Effector memory CD4-positive, alpha-beta T cell (primary cell): Measurements from ENCODE around the gene FOXA3.

Source experiments
- DNase-seq, 3 donors: peaks; one replicate each; pipeline ENCODE4 v3.0.0-alpha.2; 2020
- H3K27ac ChIP-seq: 2 replicates; pipeline ENCODE4 v1.7.0; 2013; ENCODE audit warnings: mild to moderate bottlenecking, low read length, moderate library complexity; ENCODE audit not compliant: insufficient read depth, poor library complexity, severe bottlenecking
- H3K27me3 ChIP-seq: replicated peaks from 2 replicates; pipeline ENCODE4 v1.7.0; 2013; ENCODE audit warnings: mild to moderate bottlenecking, low read length; ENCODE audit not compliant: insufficient read depth, control insufficient read depth, poor library complexity, severe bottlenecking
- H3K36me3 ChIP-seq: 2 replicates; pipeline ENCODE4 v1.7.0; 2013; ENCODE audit warnings: mild to moderate bottlenecking, low read length, moderate library complexity; ENCODE audit not compliant: control insufficient read depth, insufficient read depth
- H3K4me1 ChIP-seq: 2 replicates; pipeline ENCODE4 v1.7.0; 2013; ENCODE audit warnings: low read length, mild to moderate bottlenecking; ENCODE audit not compliant: control insufficient read depth, insufficient read depth, poor library complexity, severe bottlenecking
- H3K4me3 ChIP-seq: 2 replicates; pipeline ENCODE4 v1.7.0; 2013; ENCODE audit warnings: low read length, low read depth, mild to moderate bottlenecking; ENCODE audit not compliant: insufficient read depth, poor library complexity, severe bottlenecking
- H3K9me3 ChIP-seq: 2 replicates; pipeline ENCODE4 v1.7.0; 2013; ENCODE audit warnings: mild to moderate bottlenecking, low read length, moderate library complexity; ENCODE audit not compliant: control insufficient read depth

Gene FOXA3

DNA sequence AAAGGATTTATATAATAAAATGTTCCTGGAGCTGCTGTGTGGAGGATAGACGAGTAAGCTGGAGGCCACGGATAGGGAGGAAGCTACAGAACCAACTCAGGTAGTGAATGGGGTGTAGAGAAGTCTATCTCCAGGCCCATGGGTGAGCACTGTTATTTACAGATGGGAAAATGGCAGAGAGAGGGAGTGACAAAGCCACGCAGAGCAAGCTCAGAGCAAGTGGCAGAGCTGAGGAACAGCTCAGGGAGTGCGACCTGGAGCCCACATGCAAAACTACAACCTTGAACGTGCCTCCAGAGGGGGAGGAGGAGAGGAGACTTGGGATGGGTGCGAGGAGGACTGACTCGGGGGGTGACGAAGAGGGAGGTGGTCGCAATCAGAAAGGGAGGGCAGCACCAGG is 35.6 kb upstream of the FOXA3 start:
- H3K4me3 ChIP-seq, result no peak overlapping the region
- DNase-seq, result no peak
- H3K36me3 ChIP-seq, result peaks cover 83% of the 10 kb centered on the region

DNA sequence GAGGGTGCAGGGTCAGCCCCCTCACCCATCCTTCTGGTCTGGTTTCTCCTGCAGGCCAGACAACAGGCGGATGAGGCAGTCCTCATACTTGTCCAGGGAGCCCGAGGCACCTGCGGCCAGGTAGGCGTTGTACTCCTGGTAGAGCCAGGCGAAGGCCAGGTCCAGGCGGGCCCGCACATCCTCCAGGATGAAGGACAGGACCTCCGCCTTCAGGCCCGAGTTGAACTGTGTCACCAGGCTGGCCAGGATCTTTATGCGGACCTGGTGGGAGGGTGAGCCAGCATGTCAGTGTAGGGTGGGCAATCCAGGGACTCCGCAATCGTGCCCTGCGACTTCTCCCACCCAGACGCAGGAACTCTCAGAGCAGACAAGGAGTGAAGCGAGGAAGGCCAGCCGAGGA is 35.2 kb upstream of the FOXA3 start:
- no peak overlapping the region for H3K4me3 ChIP-seq
- no peak overlapping the region for H3K27ac ChIP-seq
- H3K9me3 ChIP-seq, result no peaks in the 10 kb centered on the region
- H3K4me1 ChIP-seq, result no peaks in the 10 kb centered on the region
- peaks cover 80% of the 10 kb centered on the region for H3K36me3 ChIP-seq
- H3K27me3 ChIP-seq, result no peaks in the 10 kb centered on the region
- no peak for DNase-seq

More for the DNA sequence above, 35.6 kb upstream of the FOXA3 start:
- no peaks in the 10 kb centered on the region for H3K4me1 ChIP-seq
- no peaks in the 10 kb centered on the region for H3K9me3 ChIP-seq
- no peaks in the 10 kb centered on the region for H3K27me3 ChIP-seq
- H3K27ac ChIP-seq, result no peak overlapping the region

DNA sequence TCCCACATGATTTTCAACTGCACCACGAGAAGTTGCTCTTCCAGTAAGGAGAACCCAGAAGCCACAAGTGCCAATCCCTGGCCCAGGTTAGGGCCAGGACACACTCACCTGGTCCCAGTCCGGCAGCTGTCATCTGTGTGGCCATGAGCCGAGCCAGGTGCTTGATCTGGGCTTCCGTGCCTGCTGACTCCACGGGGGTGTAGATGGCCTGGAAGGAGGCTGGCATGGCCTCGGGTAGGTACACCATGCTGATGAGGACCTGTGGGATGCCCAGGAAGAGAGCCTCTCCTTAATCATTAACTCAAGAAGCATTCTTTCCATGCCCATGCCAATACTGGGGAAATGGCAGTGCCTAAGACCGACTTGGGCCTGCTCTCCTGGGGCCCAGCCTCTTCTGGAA is 29.2 kb upstream of the FOXA3 start:
- Histone ChIP-seq H3K27me3 (no peaks in the 10 kb centered on the region), H3K4me1 (no peaks in the 10 kb centered on the region), H3K27ac (no peak overlapping the region), H3K36me3 (peaks cover 68% of the 10 kb centered on the region), H3K4me3 (no peak overlapping the region), H3K9me3 (no peaks in the 10 kb centered on the region)
- DNase-seq, result no peak

DNA sequence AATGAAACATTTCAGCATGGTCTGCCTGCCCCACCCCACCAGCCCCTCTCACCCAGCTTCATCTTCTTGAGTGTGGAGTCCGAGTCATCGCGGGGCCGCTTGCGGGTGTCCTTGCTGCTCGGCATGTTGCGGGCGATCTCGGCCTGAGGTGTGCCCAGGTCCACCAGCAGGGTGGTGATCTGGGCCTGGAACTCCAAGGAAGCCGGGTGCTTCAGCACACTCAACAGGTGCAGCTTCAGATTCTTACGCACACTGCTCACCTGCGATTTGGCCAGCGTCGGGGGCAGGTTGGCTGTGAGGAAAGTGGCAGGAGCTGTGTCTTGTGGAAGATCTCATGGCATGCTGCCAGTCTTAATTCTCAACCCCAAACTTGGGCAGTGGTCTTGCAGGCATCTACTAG is 21.9 kb upstream of the FOXA3 start:
- no peak overlapping the region for H3K4me3 ChIP-seq
- no peaks in the 10 kb centered on the region for H3K27me3 ChIP-seq
- no peak for DNase-seq
- H3K27ac ChIP-seq, result no peak overlapping the region
- no peaks in the 10 kb centered on the region for H3K9me3 ChIP-seq
- H3K4me1 ChIP-seq, result no peaks in the 10 kb centered on the region
- H3K36me3 ChIP-seq, result peaks cover 61% of the 10 kb centered on the region

- no peaks in the 10 kb centered on the region for H3K4me1 ChIP-seq
- DNase-seq, result no peak
- H3K9me3 ChIP-seq, result no peaks in the 10 kb centered on the region
- H3K36me3 ChIP-seq, result peaks cover 74% of the 10 kb centered on the region
- no peak overlapping the region for H3K4me3 ChIP-seq
- no peak overlapping the region for H3K27ac ChIP-seq
- H3K27me3 ChIP-seq, result no peaks in the 10 kb centered on the region
Measured at GRCh38 chr19:45847663-45848062, 16.5 kb upstream of the FOXA3 start.

GRCh38 chr19:45848922-45849321 is 15.2 kb upstream of the FOXA3 start:
- DNase-seq, result no peak
- Histone ChIP-seq H3K9me3 (no peaks in the 10 kb centered on the region), H3K4me1 (no peaks in the 10 kb centered on the region)

GRCh38 chr19:45852145-45852750 is 11.9 kb upstream of the FOXA3 start:
- Histone ChIP-seq H3K9me3 (no peaks in the 10 kb centered on the region), H3K4me3 (no peak overlapping the region), H3K36me3 (peaks cover 70% of the 10 kb centered on the region), H3K27me3 (no peaks in the 10 kb centered on the region), H3K4me1 (no peaks in the 10 kb centered on the region), H3K27ac (no peak overlapping the region)
- no peak for DNase-seq

More at GRCh38 chr19:45848922-45849321, 15.2 kb upstream of the FOXA3 start:
- Histone ChIP-seq H3K27me3 (no peaks in the 10 kb centered on the region), H3K4me3 (no peak overlapping the region), H3K36me3 (peaks cover 72% of the 10 kb centered on the region), H3K27ac (no peak overlapping the region)

- H3K27me3 ChIP-seq, result no peaks in the 10 kb centered on the region
- no peak for DNase-seq
- no peak overlapping the region for H3K4me3 ChIP-seq
- no peak overlapping the region for H3K27ac ChIP-seq
- no peaks in the 10 kb centered on the region for H3K4me1 ChIP-seq
- peaks cover 63% of the 10 kb centered on the region for H3K36me3 ChIP-seq
- no peaks in the 10 kb centered on the region for H3K9me3 ChIP-seq
Measured at GRCh38 chr19:45852983-45853382, 11.1 kb upstream of the FOXA3 start.

DNA sequence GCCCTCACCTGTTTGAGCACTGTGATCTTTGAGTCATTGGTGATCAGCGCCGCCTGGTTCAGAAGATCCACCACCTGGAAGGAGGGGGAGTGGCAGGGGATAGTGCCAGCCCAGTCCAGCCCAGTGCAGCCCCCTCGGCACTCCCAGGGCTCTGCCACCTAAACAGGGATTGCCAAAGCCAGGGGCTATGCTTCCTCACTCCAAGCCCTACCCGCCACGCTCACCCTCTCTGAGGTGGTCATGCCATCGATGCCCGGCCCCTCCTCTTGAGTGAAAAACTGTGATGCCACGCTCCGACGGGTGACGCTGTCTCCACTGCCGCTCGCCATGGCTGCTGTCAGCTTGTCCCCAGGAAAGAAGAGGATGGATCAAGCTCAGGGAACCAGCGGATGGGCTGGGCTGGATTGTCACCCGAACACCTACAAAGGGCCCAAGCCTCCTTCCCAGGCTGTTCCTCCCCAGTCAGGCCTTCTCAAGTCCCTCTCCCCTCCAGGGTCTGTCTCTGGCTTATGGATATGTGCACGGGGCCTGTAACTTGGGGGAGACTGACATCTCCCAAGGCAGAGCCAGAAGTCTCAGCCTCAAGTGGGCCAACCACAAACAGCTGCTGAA is 9.9 kb upstream of the FOXA3 start:
- no peaks in the 10 kb centered on the region for H3K27me3 ChIP-seq
- H3K4me3 ChIP-seq, result no peak overlapping the region
- peaks cover 50% of the 10 kb centered on the region for H3K36me3 ChIP-seq
- no peak for DNase-seq
- no peak overlapping the region for H3K27ac ChIP-seq
- no peaks in the 10 kb centered on the region for H3K4me1 ChIP-seq
- H3K9me3 ChIP-seq, result no peaks in the 10 kb centered on the region

GRCh38 chr19:45860359-45861259 is 3.5 kb upstream of the FOXA3 start:
- H3K27me3 ChIP-seq, result no peaks in the 10 kb centered on the region
- H3K4me1 ChIP-seq, result peaks cover 19% of the 10 kb centered on the region
- H3K9me3 ChIP-seq, result no peaks in the 10 kb centered on the region
- DNase-seq, result no peak
- H3K4me3 ChIP-seq, result no peak overlapping the region
- H3K36me3 ChIP-seq, result peaks cover 8% of the 10 kb centered on the region
- no peak overlapping the region for H3K27ac ChIP-seq
